ENCODE measurements around the gene TXNRD1. TPM values are rescaled to one million over a fixed set of nuclear protein-coding genes. Genes with fewer than 3 reads are reported as not detected.
A peak's percentile ranks its signal among the peaks of the same experiment; 100 is the strongest.

The TXNRD1 gene
- total RNA-seq, 4 donors from 2014 or later = 33.1 to 52.1 (median 39.4) TPM

DNA sequence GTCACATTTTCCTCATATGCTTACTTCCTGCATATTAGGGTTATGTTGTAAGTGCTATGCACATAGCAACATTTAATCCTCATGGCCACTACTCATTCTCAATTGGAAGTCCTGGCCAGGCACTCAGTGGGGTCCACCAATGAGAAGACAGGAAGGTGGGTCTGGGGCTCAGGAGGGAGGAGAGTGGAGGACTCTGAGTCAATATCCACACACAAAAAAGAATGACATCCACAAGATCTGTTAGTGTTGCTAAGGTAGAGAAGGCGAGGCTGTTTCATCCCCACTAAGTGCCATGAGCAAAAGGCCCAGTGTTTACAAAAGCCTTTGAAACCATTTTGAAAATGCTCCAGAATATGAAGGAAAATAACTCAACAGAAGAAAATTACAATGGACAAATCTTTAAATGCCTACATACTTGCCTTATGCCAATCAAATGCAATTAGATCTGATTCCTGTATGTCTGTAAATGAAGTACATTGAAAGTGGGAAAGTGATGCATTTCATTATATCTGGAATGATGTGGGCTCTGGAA is 141.9 kb downstream of the TXNRD1 start:
- 95% methylated on average over 1 of the region's 1 CpG for WGBS
- TF ChIP-seq, protein P1, sequence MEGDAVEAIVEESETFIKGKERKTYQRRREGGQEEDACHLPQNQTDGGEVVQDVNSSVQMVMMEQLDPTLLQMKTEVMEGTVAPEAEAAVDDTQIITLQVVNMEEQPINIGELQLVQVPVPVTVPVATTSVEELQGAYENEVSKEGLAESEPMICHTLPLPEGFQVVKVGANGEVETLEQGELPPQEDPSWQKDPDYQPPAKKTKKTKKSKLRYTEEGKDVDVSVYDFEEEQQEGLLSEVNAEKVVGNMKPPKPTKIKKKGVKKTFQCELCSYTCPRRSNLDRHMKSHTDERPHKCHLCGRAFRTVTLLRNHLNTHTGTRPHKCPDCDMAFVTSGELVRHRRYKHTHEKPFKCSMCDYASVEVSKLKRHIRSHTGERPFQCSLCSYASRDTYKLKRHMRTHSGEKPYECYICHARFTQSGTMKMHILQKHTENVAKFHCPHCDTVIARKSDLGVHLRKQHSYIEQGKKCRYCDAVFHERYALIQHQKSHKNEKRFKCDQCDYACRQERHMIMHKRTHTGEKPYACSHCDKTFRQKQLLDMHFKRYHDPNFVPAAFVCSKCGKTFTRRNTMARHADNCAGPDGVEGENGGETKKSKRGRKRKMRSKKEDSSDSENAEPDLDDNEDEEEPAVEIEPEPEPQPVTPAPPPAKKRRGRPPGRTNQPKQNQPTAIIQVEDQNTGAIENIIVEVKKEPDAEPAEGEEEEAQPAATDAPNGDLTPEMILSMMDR (IDR thresholded peaks at IDR 0.05) = no peak
- TF ChIP-seq POLR2A (IDR thresholded peaks at IDR 0.05) (no peak), POLR2AphosphoS5 (IDR thresholded peaks at IDR 0.05) (no peak)

DNA sequence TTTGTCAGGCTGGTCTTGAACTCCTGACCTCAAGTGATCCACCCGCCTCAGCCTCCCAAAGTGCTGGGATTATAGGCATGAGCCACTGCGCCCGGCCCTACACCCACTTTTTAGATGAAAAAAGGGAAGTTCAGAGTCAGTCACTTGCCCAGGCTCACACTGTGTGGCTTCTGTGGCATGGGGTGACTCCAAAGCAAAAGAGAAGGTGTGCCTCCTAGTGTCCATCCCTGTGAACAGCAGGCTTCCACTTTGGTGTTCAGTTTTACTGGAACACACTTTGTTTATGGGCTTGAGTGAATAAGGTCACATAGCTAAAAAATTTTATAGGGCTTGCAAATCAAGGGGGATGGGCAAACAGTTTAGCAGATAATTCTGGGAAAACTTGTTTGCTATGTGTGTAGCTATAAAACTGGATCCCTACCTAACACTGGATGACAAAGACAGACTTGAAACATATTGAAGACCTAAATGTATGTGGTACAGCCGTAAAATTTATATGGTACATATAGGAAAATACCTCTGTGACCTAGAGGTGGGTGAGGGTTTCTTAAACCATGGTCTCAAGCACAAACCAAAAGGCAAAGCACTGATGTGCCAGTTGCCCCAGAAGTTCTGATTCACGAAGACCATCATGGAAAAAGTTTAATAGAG is 142.9 kb downstream of the TXNRD1 start:
- TF ChIP-seq POLR2AphosphoS5 (IDR thresholded peaks at IDR 0.05) (no peak), POLR2A (IDR thresholded peaks at IDR 0.05) (no peak), EP300 (IDR thresholded peaks at IDR 0.05) (no peak)
- TF ChIP-seq, protein P1 (IDR thresholded peaks at IDR 0.05) = peak; percentile 78 to 85
- no peaks in the 10 kb centered on the region for H3K27me3 ChIP-seq
- DNase-seq (ENCODE audit: low spot score in 2 of 2) = peak in 1 of 2 donors; percentile 71
- 86% methylated on average over 5 of the region's 5 CpGs for WGBS
- no peaks in the 10 kb centered on the region for H3K36me3 ChIP-seq
- H3K9me3 ChIP-seq = peaks cover 4% of the 10 kb centered on the region
- H3K4me1 ChIP-seq = no peaks in the 10 kb centered on the region
- H3K4me3 ChIP-seq = no peak overlapping the region
- H3K27ac ChIP-seq = no peak overlapping the region

More for the DNA sequence above, 141.9 kb downstream of the TXNRD1 start:
- H3K4me1 ChIP-seq = no peaks in the 10 kb centered on the region
- DNase-seq (ENCODE audit: low spot score in 2 of 2) = no peak
- H3K27me3 ChIP-seq = no peaks in the 10 kb centered on the region
- H3K9me3 ChIP-seq = peaks cover 4% of the 10 kb centered on the region
- H3K36me3 ChIP-seq = no peaks in the 10 kb centered on the region
- no peak overlapping the region for H3K4me3 ChIP-seq
- no peak overlapping the region for H3K27ac ChIP-seq

- no peaks in the 10 kb centered on the region for H3K4me1 ChIP-seq
- no peaks in the 10 kb centered on the region for H3K36me3 ChIP-seq
- H3K4me3 ChIP-seq = no peak overlapping the region
- DNase-seq (ENCODE audit: low spot score in 2 of 2) = no peak
- H3K9me3 ChIP-seq = peaks cover 4% of the 10 kb centered on the region
- no peaks in the 10 kb centered on the region for H3K27me3 ChIP-seq
- H3K27ac ChIP-seq = no peak overlapping the region
- 91% methylated on average over 10 of the region's 10 CpGs for WGBS
- TF ChIP-seq EP300 (IDR thresholded peaks at IDR 0.05) (no peak), POLR2AphosphoS5 (IDR thresholded peaks at IDR 0.05) (no peak)
Observed at GRCh38 chr12:104359216-104359615, 143.6 kb downstream of the TXNRD1 start.

GRCh38 chr12:104360157-104360556 is 144.6 kb downstream of the TXNRD1 start:
- Histone ChIP-seq H3K4me1 (no peaks in the 10 kb centered on the region), H3K36me3 (no peaks in the 10 kb centered on the region), H3K27me3 (no peaks in the 10 kb centered on the region), H3K27ac (no peak overlapping the region), H3K9me3 (peaks cover 4% of the 10 kb centered on the region), H3K4me3 (no peak overlapping the region)
- no peak for DNase-seq (ENCODE audit: low spot score in 2 of 2)
- TF ChIP-seq POLR2AphosphoS5 (IDR thresholded peaks at IDR 0.05) (no peak), EP300 (IDR thresholded peaks at IDR 0.05) (no peak), POLR2A (IDR thresholded peaks at IDR 0.05) (no peak)
- TF ChIP-seq, protein P1 (IDR thresholded peaks at IDR 0.05) = no peak
- 90% methylated on average over 3 of the region's 3 CpGs for WGBS

- no peaks in the 10 kb centered on the region for H3K27me3 ChIP-seq
- no peak overlapping the region for H3K27ac ChIP-seq
- H3K9me3 ChIP-seq = peaks cover 4% of the 10 kb centered on the region
- H3K36me3 ChIP-seq = no peaks in the 10 kb centered on the region
- TF ChIP-seq EP300 (IDR thresholded peaks at IDR 0.05) = no peak
- TF ChIP-seq, protein P1 (IDR thresholded peaks at IDR 0.05) = no peak
- no peak for TF ChIP-seq POLR2AphosphoS5 (IDR thresholded peaks at IDR 0.05)
- TF ChIP-seq POLR2A (IDR thresholded peaks at IDR 0.05) = no peak
- 89% methylated on average over 5 of the region's 5 CpGs for WGBS
- DNase-seq (ENCODE audit: low spot score in 2 of 2) = no peak
- H3K4me1 ChIP-seq = no peaks in the 10 kb centered on the region
- no peak overlapping the region for H3K4me3 ChIP-seq
Observed at GRCh38 chr12:104360983-104361707, 145.6 kb downstream of the TXNRD1 start.
